OCI-LY7 (cell line): Measurements from ENCODE around the gene NSL1. TPM values are rescaled to one million over a fixed set of nuclear protein-coding genes. Genes with fewer than 3 reads are reported as not detected.
"Not testable (repeated sequence)": the region's sequence is repeated elsewhere in the genome, so short reads cannot be mapped to it uniquely, and the experiment has no call there.

Source experiments
- BruUV-seq: library from RNA; stranded (reverse); fragments of 400-500 nt; replicated peaks from 2 replicates; lab custom pipeline; 2021; lab: Mats Ljungman, UMichigan
- CTCF ChIA-PET: fragments of 300-600 bp; sonication (Branson Sonifier 250); formaldehyde crosslinking; loops from one replicate; lab custom pipeline; 2022; ENCODE audit warnings: antibody characterized with exemption; ENCODE audit not compliant: unreplicated experiment; lab: Charles Lee
- POLR2A ChIA-PET: fragments of 300-600 bp; sonication (Branson Sonifier 250); formaldehyde crosslinking; loops from one replicate; lab custom pipeline; 2022; ENCODE audit warnings: antibody characterized with exemption; lab: Charles Lee
- DNase-seq: peaks from one replicate; pipeline ENCODE4 v3.0.0-alpha.2; 2015; ENCODE audit warnings: low spot score
- H2AFZ ChIP-seq: fragments of 200-600 bp; sonication (generic), shearing (Covaris generic); 2 replicates; pipeline ENCODE4 v1.6.1; 2014; ENCODE audit warnings: mild to moderate bottlenecking, antibody characterized with exemption, low read length, moderate library complexity
- H3K27ac ChIP-seq: fragments of 200-600 bp; sonication (generic); 2 replicates; pipeline ENCODE4 v1.5.1; 2014; ENCODE audit warnings: mixed run types, low read depth, mild to moderate bottlenecking, moderate library complexity, low read length, inconsistent platforms; ENCODE audit not compliant: poor library complexity, severe bottlenecking
- H3K36me3 ChIP-seq: fragments of 200-600 bp; sonication (generic); 2 replicates; pipeline ENCODE4 v1.6.1; 2014; ENCODE audit warnings: mild to moderate bottlenecking, antibody characterized with exemption, low read length, moderate library complexity, mixed read lengths; ENCODE audit not compliant: insufficient read depth
- H3K4me1 ChIP-seq: fragments of 200-600 bp; sonication (generic); 2 replicates; pipeline ENCODE4 v1.5.1; 2014; ENCODE audit warnings: mild to moderate bottlenecking, low read length; ENCODE audit not compliant: insufficient read depth, poor library complexity, severe bottlenecking
- H3K4me2 ChIP-seq: fragments of 200-600 bp; sonication (generic); 2 replicates; pipeline ENCODE4 v1.6.1; 2014; ENCODE audit warnings: mild to moderate bottlenecking, low read length
- H3K4me3 ChIP-seq: fragments of 200-600 bp; sonication (generic); 2 replicates; pipeline ENCODE4 v1.5.1; 2014; ENCODE audit warnings: mild to moderate bottlenecking, low read depth, low read length; ENCODE audit not compliant: poor library complexity, severe bottlenecking
- H3K79me2 ChIP-seq: fragments of 200-600 bp; sonication (generic); 2 replicates; pipeline ENCODE4 v1.6.1; 2016; ENCODE audit warnings: low read depth, mild to moderate bottlenecking, low read length, moderate library complexity, mixed read lengths; ENCODE audit not compliant: insufficient read depth
- H3K9me2 ChIP-seq: fragments of 200-600 bp; sonication (generic); 2 replicates; pipeline ENCODE4 v1.6.1; 2016; ENCODE audit warnings: mild to moderate bottlenecking, low read length, mixed read lengths; ENCODE audit not compliant: insufficient read depth
- H3K9me3 ChIP-seq: fragments of 200-600 bp; sonication (generic); 2 replicates; pipeline ENCODE4 v1.6.1; 2014; ENCODE audit warnings: mild to moderate bottlenecking, mixed run types, low read length, mixed read lengths
- H4K20me1 ChIP-seq: fragments of 200-600 bp; sonication (generic); 2 replicates; pipeline ENCODE4 v1.6.1; 2014; ENCODE audit warnings: mild to moderate bottlenecking, antibody characterized with exemption, low read length, moderate library complexity, mixed read lengths; ENCODE audit not compliant: insufficient read depth
- CTCF ChIP-seq: fragments of 200-600 bp; sonication (generic); conservative IDR thresholded peaks from 2 replicates; pipeline ENCODE4 v1.5.1; 2014; ENCODE audit warnings: mild to moderate bottlenecking, antibody characterized with exemption, low read length, moderate library complexity, mixed read lengths
- EZH2phosphoT487 ChIP-seq: fragments of 200-600 bp; sonication (generic); IDR thresholded peaks from 2 replicates; pipeline ENCODE4 v1.6.1; 2018; ENCODE audit warnings: low read depth, borderline replicate concordance, mild to moderate bottlenecking, mixed run types, antibody characterized with exemption, low read length, moderate library complexity, mixed read lengths
- intact Hi-C: fragments of 100-400 bp; cut with micrococcal nuclease; formaldehyde crosslinking; loops from one replicate; pipeline ENCODE4 v1.10.0; 2022; ENCODE audit not compliant: unreplicated experiment
- total RNA-seq, 2 experiments: library from RNA; depleted of rRNA in 1 of 2; stranded (reverse); fragments of >200 nt in 1 of 2; shearing (Covaris generic) in 1 of 2; gene quantifications; 2 replicates each; pipeline ENCODE4 v1.2.3, GENCODE V29; 2014 to 2022

Gene NSL1
- total RNA-seq, 2 experiments from 2014 or later: 66.8 to 70.9 TPM

- POLR2A ChIA-PET: interaction anchor here (0.7 kb wide), 1 partner anchor 40 kb away, joined by 3 read pairs; no protein-coding TSS in a partner anchor
- CTCF ChIA-PET: no interaction called here
Observed at GRCh38 chr1:212712451-212713303, 78.9 kb downstream of the NSL1 start.

GRCh38 chr1:212711974-212712373, 79.6 kb downstream of the NSL1 start:
- H3K79me2 ChIP-seq, H3K4me1 ChIP-seq, H3K9me2 ChIP-seq, H3K9me3 ChIP-seq, DNase-seq, H3K27ac ChIP-seq, H3K36me3 ChIP-seq, BruUV-seq, CTCF ChIA-PET, H2AFZ ChIP-seq, H3K4me2 ChIP-seq, H4K20me1 ChIP-seq, H3K4me3 ChIP-seq, intact Hi-C loops: not testable (repeated sequence)
- POLR2A ChIA-PET: interaction anchor here (0.7 kb wide), 1 partner anchor 41 kb away, joined by 3 read pairs; no protein-coding TSS in a partner anchor

More at GRCh38 chr1:212712451-212713303, 78.9 kb downstream of the NSL1 start:
- Histone ChIP-seq H3K36me3 (no peaks in the 10 kb centered on the region), H3K4me2 (no peak overlapping the region), H3K4me3 (no peak overlapping the region), H3K9me2 (no peaks in the 10 kb centered on the region), H4K20me1 (no peaks in the 10 kb centered on the region), H3K9me3 (no peaks in the 10 kb centered on the region), H2AFZ (no peak overlapping the region), H3K4me1 (no peaks in the 10 kb centered on the region), H3K79me2 (no peaks in the 10 kb centered on the region), H3K27ac (no peak overlapping the region)
- intact Hi-C loops: no loop called here
- TF ChIP-seq CTCF (no peak), EZH2phosphoT487 (no peak)
- DNase-seq: no peak
- BruUV-seq: no TSS peak

- no peaks in the 10 kb centered on the region for H3K9me2 ChIP-seq
- no peaks in the 10 kb centered on the region for H3K79me2 ChIP-seq
- no peak overlapping the region for H3K4me2 ChIP-seq
- H3K4me1 ChIP-seq: no peaks in the 10 kb centered on the region
- H3K9me3 ChIP-seq: no peaks in the 10 kb centered on the region
- no peak for DNase-seq
- H3K27ac ChIP-seq: no peak overlapping the region
- ChIA-PET CTCF (no interaction called here), POLR2A (no interaction called here)
- TF ChIP-seq EZH2phosphoT487 (no peak), CTCF (no peak)
- intact Hi-C loops: no loop called here
- no peaks in the 10 kb centered on the region for H3K36me3 ChIP-seq
- no peak overlapping the region for H3K4me3 ChIP-seq
- BruUV-seq: no TSS peak
- no peaks in the 10 kb centered on the region for H4K20me1 ChIP-seq
- H2AFZ ChIP-seq: no peak overlapping the region
Observed at GRCh38 chr1:212710566-212710965, 81.0 kb downstream of the NSL1 start.
